ENCODE measurements around the gene CBFA2T3.

DNA sequence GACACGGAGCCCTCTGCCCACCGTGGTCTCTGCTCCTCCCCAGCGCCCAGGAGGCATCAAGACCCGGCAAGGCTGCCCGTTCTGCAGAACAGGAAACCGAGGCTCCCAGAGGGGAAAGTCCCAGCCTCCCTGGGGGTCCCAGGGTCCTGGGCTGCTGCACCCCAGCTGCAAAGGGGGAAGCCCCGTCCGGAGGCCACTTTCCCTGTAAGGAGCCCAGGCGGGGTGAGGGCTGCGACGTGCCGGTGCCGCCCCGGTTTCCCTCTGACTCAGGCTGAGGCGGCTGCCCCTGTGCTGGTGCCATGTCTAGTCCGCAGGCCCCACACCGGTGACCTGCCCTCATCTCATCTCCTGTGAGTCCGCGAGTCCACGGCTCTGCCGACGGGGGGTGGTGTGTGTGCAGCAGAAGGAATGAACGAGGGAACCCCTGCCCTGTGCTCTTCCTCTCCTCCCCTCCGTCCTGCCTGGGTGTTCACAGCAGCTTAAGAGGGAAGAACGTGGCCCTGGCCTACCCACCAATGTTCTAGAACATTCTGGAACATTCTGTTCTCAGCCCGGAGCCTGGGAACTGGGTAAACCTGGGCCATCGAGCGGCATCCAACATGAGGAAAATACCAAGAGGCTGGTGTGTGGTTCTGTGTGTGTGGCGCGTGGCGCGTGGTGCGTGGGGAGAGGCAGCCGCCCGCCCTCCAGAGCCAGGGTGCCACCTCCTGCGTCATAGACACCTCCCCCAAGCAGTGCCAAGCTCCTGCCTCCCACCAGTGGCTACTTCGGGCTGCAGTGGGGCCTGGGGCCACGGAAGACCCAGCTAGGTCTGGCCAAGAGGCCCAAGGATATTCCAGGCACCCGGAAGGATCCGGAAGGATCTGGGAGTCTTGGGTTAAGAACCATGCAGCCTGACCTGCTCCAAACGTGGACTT is 7.0 kb upstream of the CBFA2T3 start:
- TF ChIP-seq, protein P1, sequence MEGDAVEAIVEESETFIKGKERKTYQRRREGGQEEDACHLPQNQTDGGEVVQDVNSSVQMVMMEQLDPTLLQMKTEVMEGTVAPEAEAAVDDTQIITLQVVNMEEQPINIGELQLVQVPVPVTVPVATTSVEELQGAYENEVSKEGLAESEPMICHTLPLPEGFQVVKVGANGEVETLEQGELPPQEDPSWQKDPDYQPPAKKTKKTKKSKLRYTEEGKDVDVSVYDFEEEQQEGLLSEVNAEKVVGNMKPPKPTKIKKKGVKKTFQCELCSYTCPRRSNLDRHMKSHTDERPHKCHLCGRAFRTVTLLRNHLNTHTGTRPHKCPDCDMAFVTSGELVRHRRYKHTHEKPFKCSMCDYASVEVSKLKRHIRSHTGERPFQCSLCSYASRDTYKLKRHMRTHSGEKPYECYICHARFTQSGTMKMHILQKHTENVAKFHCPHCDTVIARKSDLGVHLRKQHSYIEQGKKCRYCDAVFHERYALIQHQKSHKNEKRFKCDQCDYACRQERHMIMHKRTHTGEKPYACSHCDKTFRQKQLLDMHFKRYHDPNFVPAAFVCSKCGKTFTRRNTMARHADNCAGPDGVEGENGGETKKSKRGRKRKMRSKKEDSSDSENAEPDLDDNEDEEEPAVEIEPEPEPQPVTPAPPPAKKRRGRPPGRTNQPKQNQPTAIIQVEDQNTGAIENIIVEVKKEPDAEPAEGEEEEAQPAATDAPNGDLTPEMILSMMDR (IDR thresholded peaks at IDR 0.05; ENCODE audit: borderline replicate concordance, extremely low read depth, low read length, poor library complexity, severe bottlenecking): no peak
- no peak for TF ChIP-seq EZH2 (IDR thresholded peaks at IDR 0.05; ENCODE audit: borderline replicate concordance, low read depth, low read length, severe bottlenecking)

Measured in DND-41 (cell line).